GM23338 (cell line): Measurements from ENCODE around the gene MSTO1. TPM values are rescaled to one million over a fixed set of nuclear protein-coding genes. Genes with fewer than 3 reads are reported as not detected.
A peak's percentile ranks its signal among the peaks of the same experiment; 100 is the strongest.

ENCODE experiments used
- ATAC-seq: fragments of 200-7000 bp; cut with Tn5 transposase; 3 replicates; pipeline ENCODE4 v1.9.1; 2020
- DNase-seq: peaks from one replicate; pipeline ENCODE4 v3.0.0-alpha.2; 2015; ENCODE audit warnings: low spot score
- H2AFZ ChIP-seq: fragments of 200-600 bp; sonication (generic); 2 replicates; pipeline ENCODE4 v1.8.0; 2016; ENCODE audit warnings: antibody characterized with exemption, mild to moderate bottlenecking, moderate library complexity
- H3F3A ChIP-seq: fragments of 200-600 bp; sonication (generic); replicated peaks from 2 replicates; pipeline ENCODE4 v1.8.0; 2017; ENCODE audit warnings: antibody characterized with exemption, mixed run types, low read depth
- H3K27ac ChIP-seq: fragments of 200-600 bp; sonication (generic); 2 replicates; pipeline ENCODE4 v1.6.1; 2016; ENCODE audit warnings: low read depth
- H3K27me3 ChIP-seq: fragments of 200-600 bp; sonication (generic); 2 replicates; pipeline ENCODE4 v1.8.0; 2016; ENCODE audit warnings: mild to moderate bottlenecking, mixed run types, moderate library complexity; ENCODE audit not compliant: insufficient read depth
- H3K36me3 ChIP-seq: fragments of 200-600 bp; sonication (generic); 2 replicates; pipeline ENCODE4 v1.8.0; 2016; ENCODE audit warnings: mild to moderate bottlenecking; ENCODE audit not compliant: insufficient read depth
- H3K4me1 ChIP-seq: fragments of 200-600 bp; sonication (generic); 2 replicates; pipeline ENCODE4 v1.8.0; 2016; ENCODE audit warnings: mild to moderate bottlenecking, moderate library complexity; ENCODE audit not compliant: insufficient read depth
- H3K4me2 ChIP-seq: fragments of 200-600 bp; sonication (generic); 2 replicates; pipeline ENCODE4 v1.7.1; 2017; ENCODE audit warnings: mixed run types
- H3K4me3 ChIP-seq: fragments of 200-600 bp; sonication (generic); 2 replicates; pipeline ENCODE4 v1.6.1; 2016; ENCODE audit warnings: mixed run types
- H3K79me2 ChIP-seq: fragments of 200-600 bp; sonication (generic); replicated peaks from 2 replicates; pipeline ENCODE4 v1.8.0; 2017; ENCODE audit warnings: mild to moderate bottlenecking; ENCODE audit not compliant: insufficient read depth
- H3K9me2 ChIP-seq: fragments of 200-600 bp; sonication (generic); 2 replicates; pipeline ENCODE4 v1.8.0; 2017; ENCODE audit not compliant: insufficient read depth
- H4K20me1 ChIP-seq: fragments of 200-600 bp; sonication (generic); replicated peaks from 2 replicates; pipeline ENCODE4 v1.8.0; 2017; ENCODE audit warnings: mild to moderate bottlenecking; ENCODE audit not compliant: insufficient read depth
- H3K27ac Mint-ChIP-seq: 2 replicates; pipeline ENCODE4 v1.8.0; 2020; ENCODE audit warnings: inconsistent platforms, mild to moderate bottlenecking, moderate library complexity, mixed read lengths
- H3K27me3 Mint-ChIP-seq: 3 replicates; pipeline ENCODE4 v1.8.0; 2022; ENCODE audit warnings: low read depth, mild to moderate bottlenecking, moderate library complexity, mixed read lengths, inconsistent platforms; ENCODE audit not compliant: insufficient read depth, poor library complexity
- H3K36me3 Mint-ChIP-seq: 3 replicates; pipeline ENCODE4 v1.8.0; 2021; ENCODE audit warnings: low read depth, mild to moderate bottlenecking, inconsistent platforms, moderate library complexity, mixed read lengths
- H3K4me1 Mint-ChIP-seq: 3 replicates; pipeline ENCODE4 v1.8.0; 2020; ENCODE audit warnings: mild to moderate bottlenecking, inconsistent platforms, mixed read lengths
- H3K4me3 Mint-ChIP-seq: 3 replicates; pipeline ENCODE4 v1.8.0; 2021; ENCODE audit warnings: moderate library complexity, mild to moderate bottlenecking, inconsistent platforms, mixed read lengths
- H3K9me3 Mint-ChIP-seq: 3 replicates; pipeline ENCODE4 v1.8.0; 2020; ENCODE audit warnings: moderate library complexity, mild to moderate bottlenecking, inconsistent platforms, mixed read lengths
- CREB1 ChIP-seq: fragments of 250-450 bp; sonication (Bioruptor Pico); IDR thresholded peaks from 2 replicates; pipeline ENCODE4 v1.5.0; 2020; ENCODE audit warnings: low read depth, mild to moderate bottlenecking, moderate library complexity
- JUNB ChIP-seq: IDR thresholded peaks from one replicate; pipeline ENCODE4 v1.6.1; 2016; ENCODE audit warnings: antibody characterized with exemption; ENCODE audit not compliant: unreplicated experiment
- REST ChIP-seq: IDR thresholded peaks from one replicate; pipeline ENCODE4 v1.6.1; 2018; ENCODE audit warnings: antibody characterized with exemption; ENCODE audit not compliant: unreplicated experiment
- STAT1 ChIP-seq: IDR thresholded peaks from one replicate; pipeline ENCODE4 v1.6.1; 2016; ENCODE audit warnings: antibody characterized with exemption; ENCODE audit not compliant: unreplicated experiment
- ZNF331 ChIP-seq: fragments of 250-450 bp; sonication (Bioruptor Pico); IDR thresholded peaks from 2 replicates; pipeline ENCODE4 v1.5.0; 2020; ENCODE audit warnings: low read depth, mild to moderate bottlenecking, moderate library complexity
- polyA plus RNA-seq: library from polyadenylated mRNA; unstranded; fragments of >200 nt; fragmentation: Nextera tagmentation; extraction: Ambion mirVana; gene quantifications from 2 replicates; pipeline ENCODE4 v1.2.1, GENCODE V29; 2016
- total RNA-seq: library from RNA; depleted of rRNA; stranded (reverse); fragments of >200 nt; shearing (Covaris generic); gene quantifications from 2 replicates; pipeline ENCODE4 v1.2.3, GENCODE V29; 2014
- TF ChIP-seq, protein P1 (sequence below): fragments of 250-450 bp; sonication (Bioruptor Pico); IDR thresholded peaks from 2 replicates; pipeline ENCODE4 v1.5.0; 2020; ENCODE audit warnings: mild to moderate bottlenecking, moderate library complexity

Gene MSTO1
- total and polyA plus RNA-seq, 2 experiments from 2014 or later: 35.4 to 43.5 TPM

DNA sequence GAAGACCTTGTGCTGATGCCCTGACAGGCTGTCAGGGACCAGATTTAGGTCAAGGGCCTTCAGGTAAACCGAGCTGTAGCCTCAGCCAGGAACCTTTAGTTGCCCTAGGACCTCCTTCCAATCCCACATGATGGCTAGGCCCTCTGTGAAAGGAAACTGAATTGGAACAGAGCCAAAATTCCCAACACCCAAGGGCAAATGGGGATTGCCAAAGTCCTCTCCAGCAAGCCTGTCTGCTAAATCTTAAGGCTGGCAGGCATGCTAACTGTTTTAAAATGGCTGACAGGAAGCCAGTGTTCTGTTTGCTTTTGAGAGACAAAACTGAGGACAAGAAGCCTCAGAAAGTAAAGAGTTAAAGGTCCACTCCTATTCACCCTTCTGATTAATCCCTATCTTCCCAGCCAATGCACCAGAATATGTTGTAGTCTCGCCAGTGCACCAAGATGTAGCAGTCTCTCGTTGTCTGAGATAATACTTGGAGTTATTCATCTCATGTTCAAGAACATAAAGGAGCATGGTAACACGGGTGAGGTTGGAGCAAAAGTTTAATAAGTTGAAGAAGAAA, 35.1 kb downstream of the MSTO1 start (continued):
- TF ChIP-seq, protein P1, sequence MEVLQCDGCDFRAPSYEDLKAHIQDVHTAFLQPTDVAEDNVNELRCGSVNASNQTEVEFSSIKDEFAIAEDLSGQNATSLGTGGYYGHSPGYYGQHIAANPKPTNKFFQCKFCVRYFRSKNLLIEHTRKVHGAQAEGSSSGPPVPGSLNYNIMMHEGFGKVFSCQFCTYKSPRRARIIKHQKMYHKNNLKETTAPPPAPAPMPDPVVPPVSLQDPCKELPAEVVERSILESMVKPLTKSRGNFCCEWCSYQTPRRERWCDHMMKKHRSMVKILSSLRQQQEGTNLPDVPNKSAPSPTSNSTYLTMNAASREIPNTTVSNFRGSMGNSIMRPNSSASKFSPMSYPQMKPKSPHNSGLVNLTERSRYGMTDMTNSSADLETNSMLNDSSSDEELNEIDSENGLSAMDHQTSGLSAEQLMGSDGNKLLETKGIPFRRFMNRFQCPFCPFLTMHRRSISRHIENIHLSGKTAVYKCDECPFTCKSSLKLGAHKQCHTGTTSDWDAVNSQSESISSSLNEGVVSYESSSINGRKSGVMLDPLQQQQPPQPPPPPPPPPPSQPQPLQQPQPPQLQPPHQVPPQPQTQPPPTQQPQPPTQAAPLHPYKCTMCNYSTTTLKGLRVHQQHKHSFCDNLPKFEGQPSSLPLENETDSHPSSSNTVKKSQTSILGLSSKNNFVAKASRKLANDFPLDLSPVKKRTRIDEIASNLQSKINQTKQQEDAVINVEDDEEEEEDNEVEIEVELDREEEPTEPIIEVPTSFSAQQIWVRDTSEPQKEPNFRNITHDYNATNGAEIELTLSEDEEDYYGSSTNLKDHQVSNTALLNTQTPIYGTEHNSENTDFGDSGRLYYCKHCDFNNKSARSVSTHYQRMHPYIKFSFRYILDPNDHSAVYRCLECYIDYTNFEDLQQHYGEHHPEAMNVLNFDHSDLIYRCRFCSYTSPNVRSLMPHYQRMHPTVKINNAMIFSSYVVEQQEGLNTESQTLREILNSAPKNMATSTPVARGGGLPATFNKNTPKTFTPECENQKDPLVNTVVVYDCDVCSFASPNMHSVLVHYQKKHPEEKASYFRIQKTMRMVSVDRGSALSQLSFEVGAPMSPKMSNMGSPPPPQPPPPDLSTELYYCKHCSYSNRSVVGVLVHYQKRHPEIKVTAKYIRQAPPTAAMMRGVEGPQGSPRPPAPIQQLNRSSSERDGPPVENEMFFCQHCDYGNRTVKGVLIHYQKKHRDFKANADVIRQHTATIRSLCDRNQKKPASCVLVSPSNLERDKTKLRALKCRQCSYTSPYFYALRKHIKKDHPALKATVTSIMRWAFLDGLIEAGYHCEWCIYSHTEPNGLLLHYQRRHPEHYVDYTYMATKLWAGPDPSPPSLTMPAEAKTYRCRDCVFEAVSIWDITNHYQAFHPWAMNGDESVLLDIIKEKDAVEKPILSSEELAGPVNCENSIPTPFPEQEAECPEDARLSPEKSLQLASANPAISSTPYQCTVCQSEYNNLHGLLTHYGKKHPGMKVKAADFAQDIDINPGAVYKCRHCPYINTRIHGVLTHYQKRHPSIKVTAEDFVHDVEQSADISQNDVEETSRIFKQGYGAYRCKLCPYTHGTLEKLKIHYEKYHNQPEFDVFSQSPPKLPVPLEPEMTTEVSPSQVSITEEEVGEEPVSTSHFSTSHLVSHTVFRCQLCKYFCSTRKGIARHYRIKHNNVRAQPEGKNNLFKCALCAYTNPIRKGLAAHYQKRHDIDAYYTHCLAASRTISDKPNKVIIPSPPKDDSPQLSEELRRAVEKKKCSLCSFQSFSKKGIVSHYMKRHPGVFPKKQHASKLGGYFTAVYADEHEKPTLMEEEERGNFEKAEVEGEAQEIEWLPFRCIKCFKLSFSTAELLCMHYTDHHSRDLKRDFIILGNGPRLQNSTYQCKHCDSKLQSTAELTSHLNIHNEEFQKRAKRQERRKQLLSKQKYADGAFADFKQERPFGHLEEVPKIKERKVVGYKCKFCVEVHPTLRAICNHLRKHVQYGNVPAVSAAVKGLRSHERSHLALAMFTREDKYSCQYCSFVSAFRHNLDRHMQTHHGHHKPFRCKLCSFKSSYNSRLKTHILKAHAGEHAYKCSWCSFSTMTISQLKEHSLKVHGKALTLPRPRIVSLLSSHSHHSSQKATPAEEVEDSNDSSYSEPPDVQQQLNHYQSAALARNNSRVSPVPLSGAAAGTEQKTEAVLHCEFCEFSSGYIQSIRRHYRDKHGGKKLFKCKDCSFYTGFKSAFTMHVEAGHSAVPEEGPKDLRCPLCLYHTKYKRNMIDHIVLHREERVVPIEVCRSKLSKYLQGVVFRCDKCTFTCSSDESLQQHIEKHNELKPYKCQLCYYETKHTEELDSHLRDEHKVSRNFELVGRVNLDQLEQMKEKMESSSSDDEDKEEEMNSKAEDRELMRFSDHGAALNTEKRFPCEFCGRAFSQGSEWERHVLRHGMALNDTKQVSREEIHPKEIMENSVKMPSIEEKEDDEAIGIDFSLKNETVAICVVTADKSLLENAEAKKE (CRISPR knock-in tag): no peak

DNA sequence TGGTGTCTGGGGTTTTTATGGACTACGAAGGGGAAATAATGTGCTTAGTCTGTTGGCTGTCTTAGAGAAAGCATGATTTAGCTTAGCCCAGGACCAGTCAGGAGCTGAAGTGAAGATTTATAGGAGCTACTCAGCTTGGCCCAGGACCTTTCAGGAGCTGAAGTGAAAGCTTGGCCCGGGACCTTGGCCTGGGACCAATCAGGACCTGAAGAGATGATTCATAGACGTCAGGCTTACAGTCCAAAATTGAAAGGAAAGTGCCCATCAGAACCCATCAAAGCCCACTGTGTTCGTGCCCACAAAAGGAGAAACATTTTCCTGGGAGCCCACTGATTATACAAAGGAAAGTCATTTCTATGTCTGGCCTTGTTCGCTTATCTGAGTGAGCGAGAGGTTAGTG, 35.6 kb downstream of the MSTO1 start:
- Histone ChIP-seq H3K4me1 (no peaks in the 10 kb centered on the region), H4K20me1 (no peaks in the 10 kb centered on the region), H3K79me2 (no peaks in the 10 kb centered on the region), H2AFZ (peak overlapping the region; percentile 47; the same call in 1 of the 2 replicates), H3K27me3 (no peaks in the 10 kb centered on the region), H3K4me3 (no peak overlapping the region), H3K36me3 (peaks cover 12% of the 10 kb centered on the region; the same call in 1 of the 2 replicates), H3F3A (no peaks in the 10 kb centered on the region), H3K4me2 (no peak overlapping the region), H3K9me2 (0 out of 2 replicates have a peak, but pooled peaks cover 3% of the 10 kb centered on the region), H3K27ac (no peak overlapping the region)
- Mint-ChIP-seq H3K36me3 (peaks cover 24% of the 10 kb centered on the region), H3K4me1 (peaks cover 2% of the 10 kb centered on the region; the same call in 2 of the 3 replicates), H3K4me3 (no peak overlapping the region), H3K9me3 (peaks cover 32% of the 10 kb centered on the region), H3K27ac (no peak overlapping the region), H3K27me3 (peaks cover 4% of the 10 kb centered on the region)
- no peak for ATAC-seq
- DNase-seq: no peak
- TF ChIP-seq STAT1 (no peak), JUNB (no peak), CREB1 (CRISPR knock-in tag) (no peak), REST (no peak), ZNF331 (CRISPR knock-in tag) (no peak)
